ENCODE results near the gene ERN1.
"Not testable (repeated sequence)": the region's sequence is repeated elsewhere in the genome, so short reads cannot be mapped to it uniquely, and the experiment has no call there.

ERN1 gene

GRCh38 chr17:64126918-64127317, 3.0 kb downstream of the ERN1 start:
- in situ Hi-C loops (cut with HindIII; ENCODE audit: low pct_ligation_motif_present, low sequenced_read_pairs): no loop called here
- no peak overlapping the region for H3K4me3 ChIP-seq (ENCODE audit: low read depth, low read length)

GRCh38 chr17:64125937-64126336, 4.0 kb downstream of the ERN1 start:
- Histone ChIP-seq H3K36me3 (replicated peaks) (no peaks in the 10 kb centered on the region), H3K27ac (no peak overlapping the region), H3K27me3 (replicated peaks) (no peaks in the 10 kb centered on the region), H3K4me3 (ENCODE audit: low read depth, low read length) (no peak overlapping the region)
- in situ Hi-C loops (cut with HindIII; ENCODE audit: low pct_ligation_motif_present, low sequenced_read_pairs): no loop called here
- no peak for TF ChIP-seq CTCF (IDR thresholded peaks at IDR 0.05; ENCODE audit: low read depth, low read length, missing control alignments)
- no peak for DNase-seq

More at GRCh38 chr17:64126918-64127317, 3.0 kb downstream of the ERN1 start:
- TF ChIP-seq CTCF (IDR thresholded peaks at IDR 0.05; ENCODE audit: low read depth, low read length, missing control alignments): no peak
- H3K27me3 ChIP-seq (replicated peaks): no peaks in the 10 kb centered on the region
- H3K27ac ChIP-seq: no peak overlapping the region
- no peaks in the 10 kb centered on the region for H3K36me3 ChIP-seq (replicated peaks)
- DNase-seq: no peak

- Histone ChIP-seq H3K36me3 (replicated peaks) (no peaks in the 10 kb centered on the region), H3K4me3 (ENCODE audit: low read depth, low read length) (no peak overlapping the region), H3K27ac (no peak overlapping the region), H3K27me3 (replicated peaks) (no peaks in the 10 kb centered on the region)
- DNase-seq: no peak
- in situ Hi-C loops (cut with HindIII; ENCODE audit: low pct_ligation_motif_present, low sequenced_read_pairs): no loop called here
- no peak for TF ChIP-seq CTCF (IDR thresholded peaks at IDR 0.05; ENCODE audit: low read depth, low read length, missing control alignments)
These were observed 5.3 kb downstream of the ERN1 start for GRCh38 chr17:64124609-64125008.

GRCh38 chr17:64123114-64123513, 6.8 kb downstream of the ERN1 start:
- TF ChIP-seq CTCF (IDR thresholded peaks at IDR 0.05; ENCODE audit: low read depth, low read length, missing control alignments): no peak
- Histone ChIP-seq H3K27me3 (replicated peaks) (no peaks in the 10 kb centered on the region), H3K4me3 (ENCODE audit: low read depth, low read length) (no peak overlapping the region), H3K36me3 (replicated peaks) (no peaks in the 10 kb centered on the region), H3K27ac (no peak overlapping the region)
- in situ Hi-C loops (cut with HindIII; ENCODE audit: low pct_ligation_motif_present, low sequenced_read_pairs): no loop called here
- DNase-seq: no peak

GRCh38 chr17:64120972-64121786, 8.8 kb downstream of the ERN1 start:
- H3K4me3 ChIP-seq (ENCODE audit: low read depth, low read length); H3K27me3 ChIP-seq (replicated peaks); H3K27ac ChIP-seq; in situ Hi-C loops (cut with HindIII; ENCODE audit: low pct_ligation_motif_present, low sequenced_read_pairs); DNase-seq; H3K36me3 ChIP-seq (replicated peaks): not testable (repeated sequence)

GRCh38 chr17:64120159-64120810, 9.7 kb downstream of the ERN1 start:
- no peak for TF ChIP-seq CTCF (IDR thresholded peaks at IDR 0.05; ENCODE audit: low read depth, low read length, missing control alignments)
- in situ Hi-C loops (cut with HindIII; ENCODE audit: low pct_ligation_motif_present, low sequenced_read_pairs): no loop called here
- no peak overlapping the region for H3K4me3 ChIP-seq (ENCODE audit: low read depth, low read length)

More at GRCh38 chr17:64120159-64120810, 9.7 kb downstream of the ERN1 start:
- no peaks in the 10 kb centered on the region for H3K36me3 ChIP-seq (replicated peaks)
- no peaks in the 10 kb centered on the region for H3K27me3 ChIP-seq (replicated peaks)
- no peak overlapping the region for H3K27ac ChIP-seq
- DNase-seq: no peak

All from brain microvascular endothelial cell (primary cell).